Measurements from ENCODE around the gene GATAD2B. TPM values are rescaled to one million over a fixed set of nuclear protein-coding genes. Genes with fewer than 3 reads are reported as not detected.

GATAD2B gene
- total RNA-seq, 4 donors from 2014 or later: 20.1 to 28.8 (median 21.5) TPM

- Histone ChIP-seq H3K36me3 (peaks cover 35 to 65% of the 10 kb centered on the region in 2 donors), H3K4me1 (no peaks in the 10 kb centered on the region), H3K9me3 (no peaks in the 10 kb centered on the region), H3K4me3 (replicated peaks in 1 of 3) (no peak overlapping the region), H3K27ac (no peak overlapping the region), H3K27me3 (no peaks in the 10 kb centered on the region)
- no peak for DNase-seq
- intact Hi-C loops (cut with DNase I): no loop called here
- TF ChIP-seq POLR2A (IDR thresholded peaks at IDR 0.05): no peak
- TF ChIP-seq, protein P1, sequence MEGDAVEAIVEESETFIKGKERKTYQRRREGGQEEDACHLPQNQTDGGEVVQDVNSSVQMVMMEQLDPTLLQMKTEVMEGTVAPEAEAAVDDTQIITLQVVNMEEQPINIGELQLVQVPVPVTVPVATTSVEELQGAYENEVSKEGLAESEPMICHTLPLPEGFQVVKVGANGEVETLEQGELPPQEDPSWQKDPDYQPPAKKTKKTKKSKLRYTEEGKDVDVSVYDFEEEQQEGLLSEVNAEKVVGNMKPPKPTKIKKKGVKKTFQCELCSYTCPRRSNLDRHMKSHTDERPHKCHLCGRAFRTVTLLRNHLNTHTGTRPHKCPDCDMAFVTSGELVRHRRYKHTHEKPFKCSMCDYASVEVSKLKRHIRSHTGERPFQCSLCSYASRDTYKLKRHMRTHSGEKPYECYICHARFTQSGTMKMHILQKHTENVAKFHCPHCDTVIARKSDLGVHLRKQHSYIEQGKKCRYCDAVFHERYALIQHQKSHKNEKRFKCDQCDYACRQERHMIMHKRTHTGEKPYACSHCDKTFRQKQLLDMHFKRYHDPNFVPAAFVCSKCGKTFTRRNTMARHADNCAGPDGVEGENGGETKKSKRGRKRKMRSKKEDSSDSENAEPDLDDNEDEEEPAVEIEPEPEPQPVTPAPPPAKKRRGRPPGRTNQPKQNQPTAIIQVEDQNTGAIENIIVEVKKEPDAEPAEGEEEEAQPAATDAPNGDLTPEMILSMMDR (IDR thresholded peaks at IDR 0.05): no peak
- WGBS, 2 donors: 98 to 100% methylated on average over 9 to 11 of the region's 11 CpGs
Observed at GRCh38 chr1:153933955-153934354, 11.2 kb upstream of the GATAD2B start.

DNA sequence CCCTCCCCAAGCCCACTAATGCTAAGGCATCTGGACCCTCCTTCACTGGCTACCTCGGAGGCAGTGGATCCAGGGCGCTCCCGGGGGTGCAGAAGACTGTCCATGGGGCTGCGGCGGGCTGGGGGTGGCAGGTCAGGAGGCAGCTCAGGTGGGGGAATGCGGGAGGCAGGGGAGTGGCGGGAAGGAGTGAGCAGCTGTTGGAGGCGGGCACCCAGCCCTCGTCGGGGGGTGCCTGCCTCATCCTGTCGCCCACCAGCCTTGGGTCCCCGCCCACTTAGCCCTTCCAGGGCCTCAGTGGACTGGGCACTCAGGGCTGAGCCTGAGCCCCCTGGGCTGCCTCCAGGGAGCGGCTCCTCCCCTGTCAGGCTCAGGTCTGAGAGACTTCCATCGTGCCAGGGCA lies 10.7 kb upstream of the GATAD2B start:
- no peak for TF ChIP-seq POLR2A (IDR thresholded peaks at IDR 0.05)
- Histone ChIP-seq H3K27ac (no peak overlapping the region), H3K27me3 (no peaks in the 10 kb centered on the region), H3K9me3 (no peaks in the 10 kb centered on the region), H3K4me1 (no peaks in the 10 kb centered on the region), H3K4me3 (replicated peaks in 1 of 3) (no peak overlapping the region), H3K36me3 (peaks cover 32 to 65% of the 10 kb centered on the region in 2 donors)
- intact Hi-C loops (cut with DNase I): no loop called here
- no peak for DNase-seq
- WGBS, 2 donors: 93 to 94% methylated on average over 14 of the region's 14 CpGs

DNA sequence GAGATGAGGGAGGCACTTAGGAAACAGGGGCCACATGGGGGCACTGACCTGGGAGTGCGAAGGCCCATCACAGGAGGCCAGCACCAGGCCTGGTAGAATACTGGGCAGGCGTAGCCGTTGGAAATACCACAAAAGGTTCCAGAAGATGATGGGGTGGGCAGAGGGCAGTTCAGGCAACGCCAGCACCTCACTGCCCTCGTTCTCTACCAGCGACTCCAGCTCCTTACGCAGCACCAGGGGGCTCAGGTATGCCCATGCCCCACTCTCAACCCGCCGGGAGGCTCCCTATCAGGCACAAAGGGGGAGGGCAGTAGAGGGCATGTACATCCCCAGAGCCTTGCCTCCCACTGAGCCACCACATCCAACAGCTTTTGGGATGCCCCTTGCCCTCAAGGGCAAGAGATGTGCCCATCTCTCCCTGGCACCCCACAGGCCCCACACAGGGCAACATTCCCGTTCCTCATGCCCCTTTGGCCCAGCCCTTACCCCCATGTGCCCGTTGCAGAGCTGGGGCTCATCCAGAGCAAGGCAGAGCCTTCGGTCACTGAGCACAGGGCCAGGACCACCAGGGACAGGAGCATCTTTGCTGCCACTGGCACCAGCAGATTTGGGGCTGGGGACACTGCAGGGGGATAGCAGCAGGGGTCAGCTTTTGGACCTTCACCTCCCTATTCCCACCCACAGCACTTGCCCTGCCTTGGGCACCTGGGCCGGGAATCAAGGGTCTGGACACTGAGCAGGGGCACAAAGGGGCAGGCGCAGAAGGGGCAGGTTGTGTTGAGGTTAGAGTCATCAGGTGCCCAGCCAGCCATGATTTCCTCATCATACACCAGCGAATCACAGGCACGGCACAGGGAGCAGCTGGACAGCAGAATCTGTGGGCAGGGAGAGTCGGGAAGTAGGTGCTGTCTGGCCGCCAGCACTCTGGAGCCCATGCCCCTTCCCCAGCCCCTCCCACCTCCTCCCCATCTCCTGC lies 9.7 kb upstream of the GATAD2B start:
- no peaks in the 10 kb centered on the region for H3K4me1 ChIP-seq
- WGBS, 2 donors: 94 to 96% methylated on average over 6 to 17 of the region's 18 CpGs
- DNase-seq: no peak
- H3K36me3 ChIP-seq: peaks cover 26 to 60% of the 10 kb centered on the region in 2 donors
- intact Hi-C loops (cut with DNase I): no loop called here
- no peak overlapping the region for H3K4me3 ChIP-seq (replicated peaks in 1 of 3)
- H3K27ac ChIP-seq: no peak overlapping the region
- TF ChIP-seq, protein P1 (IDR thresholded peaks at IDR 0.05): no peak
- TF ChIP-seq POLR2A (IDR thresholded peaks at IDR 0.05): no peak
- H3K27me3 ChIP-seq: no peaks in the 10 kb centered on the region
- H3K9me3 ChIP-seq: no peaks in the 10 kb centered on the region

GRCh38 chr1:153929981-153930948 lies 7.5 kb upstream of the GATAD2B start:
- no peaks in the 10 kb centered on the region for H3K27me3 ChIP-seq
- H3K9me3 ChIP-seq: no peaks in the 10 kb centered on the region
- H3K4me3 ChIP-seq (replicated peaks in 1 of 3): no peak overlapping the region
- DNase-seq: no peak
- no peaks in the 10 kb centered on the region for H3K4me1 ChIP-seq
- intact Hi-C loops (cut with DNase I): no loop called here
- TF ChIP-seq, protein P1 (IDR thresholded peaks at IDR 0.05): no peak
- no peak for TF ChIP-seq POLR2A (IDR thresholded peaks at IDR 0.05)
- no peak overlapping the region for H3K27ac ChIP-seq
- peaks cover 5 to 38% of the 10 kb centered on the region in 2 donors for H3K36me3 ChIP-seq
- WGBS, 2 donors: 82 to 89% methylated on average over 14 of the region's 14 CpGs

- H3K4me1 ChIP-seq: no peaks in the 10 kb centered on the region
- H3K27me3 ChIP-seq: no peaks in the 10 kb centered on the region
- intact Hi-C loops (cut with DNase I): no loop called here
- peaks cover 5 to 30% of the 10 kb centered on the region in 2 donors for H3K36me3 ChIP-seq
- no peaks in the 10 kb centered on the region for H3K9me3 ChIP-seq
- 91 to 97% methylated on average over 5 of the region's 5 CpGs for WGBS, 2 donors
- TF ChIP-seq POLR2A (IDR thresholded peaks at IDR 0.05): no peak
- TF ChIP-seq, protein P1 (IDR thresholded peaks at IDR 0.05): no peak
- H3K4me3 ChIP-seq (replicated peaks in 1 of 3): no peak overlapping the region
- no peak for DNase-seq
- H3K27ac ChIP-seq: no peak overlapping the region
Observed at GRCh38 chr1:153929426-153929825, 6.7 kb upstream of the GATAD2B start.

Data from thyroid gland (tissue), 4 donors.